HG02981 (cell line): Measurements from ENCODE around the gene ADAMTSL2.

Experiments
- ATAC-seq: cut with Tn5 transposase; IDR thresholded peaks from one replicate; pipeline ENCODE4 v1.9.1; 2021; ENCODE audit warnings: mild to moderate bottlenecking, moderate library complexity; ENCODE audit not compliant: unreplicated experiment

The ADAMTSL2 gene

DNA sequence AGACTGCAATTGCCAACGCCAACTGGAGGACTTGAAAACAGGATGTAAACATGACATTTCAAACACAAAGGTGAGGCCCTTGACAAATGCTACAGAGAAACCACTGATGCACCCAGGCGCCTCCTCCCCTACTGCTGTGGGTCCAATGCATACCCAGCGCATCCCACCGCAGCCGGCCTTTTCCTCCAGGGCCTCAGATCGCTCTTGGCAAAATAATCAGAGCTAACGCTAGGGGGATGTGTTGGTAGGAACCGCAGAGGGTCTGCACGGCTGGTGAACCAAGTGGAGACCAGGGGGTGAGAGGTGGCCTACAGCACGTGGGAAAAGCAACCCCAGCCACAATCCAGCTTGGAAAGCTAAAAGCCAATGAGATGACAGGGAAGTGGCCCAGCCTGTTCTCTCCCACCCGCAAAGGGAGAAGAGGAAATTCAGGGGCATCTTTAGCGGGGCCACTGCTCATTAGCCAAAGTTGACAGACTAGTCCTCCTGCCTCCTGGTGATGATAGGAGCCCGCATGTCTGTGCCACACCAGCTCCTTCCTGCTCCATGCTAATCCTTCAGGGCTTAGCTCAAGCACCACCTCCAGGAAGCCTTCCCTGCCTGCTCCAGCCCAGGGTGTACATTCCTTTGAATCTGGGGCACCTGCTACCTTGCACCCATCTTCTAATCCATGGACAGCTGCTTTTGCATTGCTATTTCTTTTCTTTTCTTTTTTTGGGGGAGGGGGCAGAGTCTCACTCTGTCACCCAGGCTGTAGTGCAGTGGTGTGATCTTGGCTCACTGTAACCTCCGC is 68.8 kb downstream of the ADAMTSL2 start:
- no peak for ATAC-seq

DNA sequence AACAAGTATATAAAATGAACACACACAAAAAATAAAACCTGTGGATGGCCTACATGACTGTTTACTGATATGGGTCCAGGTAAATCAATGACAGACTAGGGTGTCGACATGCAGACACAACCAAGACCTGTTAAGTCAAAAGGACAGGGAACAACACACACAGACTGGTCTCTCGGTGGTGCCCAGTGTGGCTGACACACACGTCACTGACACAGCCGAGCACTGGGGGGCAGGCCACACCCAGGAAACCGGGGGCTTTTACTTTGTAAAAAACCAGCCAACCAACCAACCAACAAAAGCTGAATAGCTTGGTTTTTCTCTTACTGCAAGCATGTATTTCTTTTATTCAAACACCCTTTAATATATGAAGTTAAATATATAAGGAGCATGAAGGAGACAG is 69.7 kb downstream of the ADAMTSL2 start:
- ATAC-seq = no peak

DNA sequence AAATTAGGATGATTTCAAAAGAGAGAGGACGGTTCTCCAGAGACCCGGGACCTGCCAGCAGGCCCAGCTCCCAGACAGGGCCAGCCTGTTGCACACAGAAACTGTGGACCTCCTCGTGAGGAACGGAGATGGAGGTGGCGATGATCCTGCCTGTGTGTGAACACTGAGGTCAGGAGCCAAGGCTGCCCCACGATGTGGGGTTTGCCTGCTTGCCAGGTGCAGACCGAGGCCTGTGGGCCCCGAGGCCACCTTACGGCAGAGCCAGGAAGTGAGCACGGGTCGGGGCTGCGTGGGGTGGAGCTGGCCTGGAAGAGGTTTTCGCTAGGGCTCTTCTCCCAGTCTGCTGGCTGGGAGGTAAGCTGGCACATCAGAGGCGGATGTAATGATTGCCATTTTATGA is 70.4 kb downstream of the ADAMTSL2 start:
- ATAC-seq = no peak

DNA sequence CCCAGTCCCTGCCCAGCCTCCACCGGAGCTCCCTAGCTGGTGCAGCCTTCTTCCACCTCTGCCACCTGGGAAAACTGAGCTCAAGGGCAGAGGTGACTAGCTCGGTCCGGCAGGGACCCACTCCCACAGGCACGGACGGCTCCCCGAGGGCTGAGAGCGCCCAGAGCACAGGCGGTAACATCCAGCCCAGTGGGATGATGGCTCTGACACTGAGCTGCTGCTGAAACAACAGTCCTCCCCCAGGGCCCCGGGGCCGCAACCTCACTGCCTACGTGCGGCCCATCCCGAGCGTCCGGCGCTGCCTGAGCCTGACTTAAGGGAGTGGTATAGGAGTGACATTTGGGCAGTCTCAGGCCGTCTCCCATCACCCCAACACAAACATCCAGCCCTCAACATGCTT is 70.9 kb downstream of the ADAMTSL2 start:
- no peak for ATAC-seq

DNA sequence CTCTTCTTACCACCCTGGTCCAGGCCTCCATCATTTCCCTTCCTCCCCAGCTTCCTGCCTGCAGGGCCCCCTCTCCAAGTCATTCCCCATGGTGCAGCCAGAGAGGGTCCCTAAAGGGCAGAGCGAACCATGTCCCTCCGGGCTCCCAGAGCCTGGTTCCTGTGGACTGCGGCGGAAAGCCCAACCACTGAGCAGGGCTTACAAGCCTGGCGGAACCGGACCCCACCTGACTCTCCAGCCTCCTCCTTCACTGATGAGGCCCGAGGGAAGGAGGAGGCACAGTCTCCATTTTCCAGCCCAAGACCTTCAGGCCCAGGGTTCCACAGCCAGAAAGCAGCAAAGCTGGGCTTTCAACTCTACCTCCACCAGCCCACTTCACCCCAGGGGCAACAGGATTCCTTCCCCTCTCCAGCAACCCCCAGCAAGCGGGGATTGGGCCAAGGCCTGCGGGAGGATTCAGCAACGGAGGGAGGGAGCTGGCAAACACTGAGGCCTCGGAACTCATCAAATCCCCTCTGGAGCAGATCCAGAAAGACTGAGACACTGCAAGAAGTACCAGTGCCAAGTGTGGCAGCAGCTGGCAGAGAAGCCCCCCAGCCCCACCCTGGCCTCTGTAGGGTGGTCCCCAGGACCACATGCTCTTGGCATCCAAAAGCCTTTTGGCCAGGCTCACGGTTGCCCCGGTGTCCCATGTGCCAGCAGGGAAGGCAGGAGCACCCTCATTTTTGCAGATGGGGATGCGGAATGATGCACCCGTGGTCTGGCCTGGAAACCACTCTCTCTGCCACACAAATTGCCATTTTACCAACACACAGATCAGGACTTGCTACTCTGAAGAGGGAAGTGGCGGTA is 71.6 kb downstream of the ADAMTSL2 start:
- no peak for ATAC-seq

DNA sequence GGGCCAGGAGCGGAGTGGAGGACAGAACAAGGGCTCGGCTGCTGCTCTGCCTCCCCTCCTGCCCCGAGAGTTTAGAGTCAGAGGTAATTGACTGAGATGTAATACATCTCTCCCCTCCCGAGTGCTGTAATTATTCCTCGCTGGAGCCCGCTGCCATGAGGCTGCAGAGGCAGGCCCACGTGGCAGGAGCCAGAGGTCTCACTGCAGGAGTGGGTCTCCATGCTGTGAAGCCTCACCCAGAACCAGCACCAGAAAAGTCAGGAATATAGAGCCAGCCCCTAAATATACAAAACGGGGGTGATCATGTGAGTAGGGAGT is 72.2 kb downstream of the ADAMTSL2 start:
- no peak for ATAC-seq

DNA sequence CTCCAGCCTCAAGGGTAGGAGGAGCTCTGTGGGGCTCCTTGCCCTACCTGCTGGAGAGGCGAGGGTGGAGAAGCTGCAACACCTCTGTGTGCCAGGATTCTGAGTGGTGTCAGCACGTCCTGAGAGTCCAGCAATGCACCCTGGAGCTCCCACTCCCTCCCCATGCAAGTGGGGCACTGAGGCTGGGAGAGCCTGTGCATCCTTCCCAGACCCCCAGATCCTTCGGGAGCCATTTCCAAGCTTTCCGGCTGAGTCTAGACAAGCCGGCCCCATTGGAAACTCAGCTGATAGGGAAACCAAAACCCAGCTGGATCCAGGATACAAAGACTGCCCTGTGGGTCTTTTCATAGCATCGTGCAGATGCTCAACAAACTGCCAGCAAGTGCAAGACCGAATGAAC is 72.9 kb downstream of the ADAMTSL2 start:
- no peak for ATAC-seq

DNA sequence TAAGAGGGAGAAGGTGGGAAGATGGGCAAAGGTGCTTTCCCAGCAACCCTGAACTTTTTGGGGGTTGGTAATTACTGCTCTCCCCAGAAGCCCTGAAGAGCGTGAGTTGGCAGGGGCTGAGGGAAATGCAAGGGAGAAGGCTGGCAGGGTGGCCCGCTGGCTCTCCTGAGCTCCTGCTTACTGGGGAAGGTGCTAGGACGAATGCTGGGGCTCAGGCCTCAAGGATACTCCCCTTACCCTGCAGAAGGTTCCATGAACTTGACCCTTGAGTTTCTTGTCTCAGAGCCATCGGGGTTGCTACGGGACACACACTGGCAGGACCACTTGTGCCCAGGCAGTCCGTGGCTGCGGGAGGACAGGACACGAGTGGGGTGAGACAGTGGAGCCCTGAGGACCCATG is 73.5 kb downstream of the ADAMTSL2 start:
- ATAC-seq = no peak

DNA sequence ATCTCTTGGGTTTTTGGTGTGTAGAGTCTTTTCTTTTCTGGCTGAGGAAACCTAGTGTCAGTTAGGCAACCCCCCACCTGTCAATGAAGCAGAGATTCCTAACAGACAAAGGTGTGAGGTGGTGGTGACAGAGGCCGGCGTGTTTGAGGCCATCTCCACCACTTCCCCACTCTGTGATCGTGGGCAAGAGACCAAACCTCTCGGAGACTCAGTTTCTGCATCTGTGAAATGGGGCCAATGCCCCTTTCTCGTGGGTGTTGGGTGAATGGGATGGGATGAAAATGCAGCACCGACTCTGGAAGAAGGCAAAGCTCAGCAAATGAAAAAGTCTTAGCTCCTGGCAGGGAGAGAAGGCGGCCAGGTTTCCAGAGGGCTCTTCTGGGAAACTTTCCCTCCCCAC is 73.9 kb downstream of the ADAMTSL2 start:
- no peak for ATAC-seq

DNA sequence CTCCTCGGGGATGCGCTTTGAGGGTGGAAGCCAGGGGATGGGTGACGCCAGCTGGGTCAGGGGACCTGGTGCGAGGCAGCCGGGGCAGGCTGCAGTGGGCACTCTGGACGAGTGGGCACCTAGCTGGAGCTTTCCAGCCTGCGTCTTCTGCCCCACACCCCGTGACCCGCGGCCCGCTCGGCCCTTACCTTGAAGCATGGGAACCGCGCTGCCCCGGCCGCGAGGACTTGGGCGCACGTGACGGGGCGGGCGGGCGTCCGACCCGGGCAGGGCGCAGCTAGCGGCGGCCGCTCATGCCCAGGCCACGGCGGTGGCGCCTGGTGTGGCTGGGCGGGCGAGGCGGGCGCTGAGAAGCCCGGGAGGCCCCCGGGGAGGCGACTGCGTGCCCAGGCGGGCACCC is 74.4 kb downstream of the ADAMTSL2 start:
- ATAC-seq = no peak

DNA sequence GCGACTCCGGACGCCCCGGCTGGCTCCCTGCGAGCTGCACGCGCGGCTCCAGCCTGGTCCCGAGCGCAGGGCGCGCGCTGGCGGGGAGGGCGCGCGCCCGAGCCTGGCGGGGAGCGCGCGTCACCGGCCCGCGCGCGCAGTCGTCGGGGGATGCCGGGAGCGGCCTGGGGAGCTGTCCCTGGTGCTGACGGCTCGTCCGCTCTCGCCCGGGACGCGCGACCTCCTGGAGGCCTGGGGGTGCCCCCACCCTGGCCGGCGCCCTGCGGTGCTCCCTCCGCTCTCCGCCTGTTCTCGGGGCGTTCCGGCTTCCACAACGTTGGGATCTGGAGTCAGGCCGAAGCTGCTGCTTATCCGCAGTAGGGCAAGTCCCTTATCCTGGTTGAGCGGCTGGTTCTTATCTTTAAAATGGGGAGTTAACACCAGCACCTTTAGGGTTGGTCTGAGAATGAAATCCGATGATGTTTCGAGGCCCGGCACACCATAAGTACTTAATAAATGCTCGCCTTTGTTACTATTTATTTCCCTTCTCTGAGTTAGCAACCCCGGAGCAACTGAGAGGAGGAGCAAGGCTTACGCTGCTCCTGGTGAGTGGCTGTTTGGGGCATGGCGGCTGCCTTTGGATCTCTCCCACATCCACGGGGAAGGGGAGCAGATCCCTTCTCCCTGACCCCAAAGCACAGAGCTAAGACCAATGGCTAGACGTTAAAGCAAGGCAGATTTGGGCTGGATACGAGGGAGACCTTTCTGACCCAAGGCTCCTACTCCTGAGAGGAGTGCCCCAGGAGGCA is 75.0 kb downstream of the ADAMTSL2 start, which contains the start of gene FAM163B:
TSS of gene FAM163B (minus strand) at position 79 of the 788 bp plus-strand sequence. CDS start 29,166 bp downstream, outside the sequence.
- ATAC-seq = no peak

DNA sequence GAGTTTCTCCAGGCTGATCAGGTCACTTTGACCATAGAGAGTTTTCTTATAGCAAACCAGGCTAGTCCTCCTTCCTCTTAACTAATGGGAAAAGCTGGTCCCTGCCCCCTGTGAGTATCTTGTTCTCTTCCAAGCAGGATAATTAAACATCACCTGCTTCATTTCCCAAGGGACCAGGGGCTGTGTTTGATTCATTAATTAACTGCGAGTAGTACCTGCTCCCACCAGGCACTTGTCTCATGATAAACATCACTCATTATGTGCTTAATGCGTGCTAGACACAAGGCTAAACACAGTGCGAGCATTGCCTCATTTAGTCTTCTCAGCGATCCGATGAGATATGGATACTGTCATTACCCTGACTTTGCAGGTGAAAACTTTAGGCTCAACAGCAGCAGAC is 76.3 kb downstream of the ADAMTSL2 start:
- ATAC-seq = no peak

DNA sequence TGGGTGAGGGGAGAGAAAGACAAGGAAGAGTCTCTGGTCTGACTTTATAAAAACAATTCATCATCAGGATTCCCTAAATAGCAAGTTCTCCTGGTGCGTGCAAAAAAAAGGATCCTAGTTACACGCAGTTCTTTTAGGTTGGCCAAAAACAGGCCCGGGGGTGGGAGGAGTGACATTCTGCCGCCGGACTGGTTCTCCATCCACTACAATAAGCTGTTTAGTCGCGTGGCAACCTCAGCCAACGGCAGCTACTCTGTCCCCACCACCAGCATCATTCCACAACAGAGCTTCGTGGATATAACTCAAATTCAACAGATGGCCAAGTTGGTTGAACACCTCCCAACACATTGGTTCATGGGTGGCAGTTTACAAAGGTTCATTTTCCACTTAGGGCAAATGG is 77.5 kb downstream of the ADAMTSL2 start:
- no peak for ATAC-seq

DNA sequence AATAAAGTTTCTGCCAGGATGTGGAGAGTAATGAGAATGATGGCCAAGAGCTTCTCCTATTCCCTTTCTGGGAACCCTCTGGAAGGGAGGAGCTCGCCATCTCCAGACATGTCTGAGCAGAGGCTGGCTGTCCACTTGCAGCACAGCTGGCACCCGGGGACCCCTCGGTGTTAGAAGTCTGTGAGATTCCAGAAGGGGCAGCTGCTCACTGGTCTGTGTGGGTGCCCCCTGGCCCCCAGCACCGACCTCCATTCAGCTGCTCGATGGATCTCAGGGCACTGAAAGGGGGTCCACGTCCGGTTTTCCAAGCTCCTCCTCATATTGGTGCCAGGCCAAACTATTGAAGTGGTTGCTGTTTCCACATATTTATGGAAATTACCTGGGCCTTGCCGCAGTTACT is 78.3 kb downstream of the ADAMTSL2 start:
- ATAC-seq = no peak

DNA sequence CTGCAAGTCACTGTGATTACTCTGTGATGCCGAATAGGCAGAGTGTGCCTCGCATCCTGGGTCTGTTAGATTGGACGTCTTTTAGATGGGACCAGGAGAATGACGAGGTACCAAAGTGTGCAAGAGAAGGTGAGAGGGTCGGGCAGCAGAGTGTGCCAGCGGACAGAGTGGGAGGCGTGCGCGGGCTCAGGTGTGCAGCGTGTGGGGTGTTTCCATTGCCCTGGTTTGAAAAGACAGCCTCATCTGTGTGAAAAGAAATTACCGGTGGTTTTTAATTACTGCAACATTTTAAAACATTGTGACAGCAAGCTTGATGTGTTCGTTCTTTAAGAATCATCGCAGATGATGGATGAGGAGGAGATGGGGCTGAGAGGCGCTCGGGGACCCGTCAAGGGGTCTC is 78.9 kb downstream of the ADAMTSL2 start:
- no peak for ATAC-seq

DNA sequence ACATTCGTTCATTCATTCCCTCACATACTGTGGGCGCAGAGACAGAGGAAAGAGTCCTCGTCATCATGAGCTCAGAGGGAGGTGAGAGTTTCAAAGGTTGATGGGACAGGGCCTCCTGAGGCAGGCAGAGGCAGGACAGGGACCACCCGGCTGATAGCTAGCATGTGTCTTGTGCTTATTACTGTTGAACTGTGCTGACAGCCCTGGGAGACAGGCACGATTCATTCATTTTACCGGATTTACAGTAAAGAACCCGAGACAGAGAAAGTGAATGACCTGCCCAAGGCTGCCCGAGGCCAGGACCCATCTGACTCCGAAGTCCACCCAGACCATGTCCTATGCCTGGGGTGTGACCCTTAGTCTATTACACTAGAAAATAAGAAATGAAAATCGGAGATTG is 79.6 kb downstream of the ADAMTSL2 start:
- ATAC-seq = no peak

DNA sequence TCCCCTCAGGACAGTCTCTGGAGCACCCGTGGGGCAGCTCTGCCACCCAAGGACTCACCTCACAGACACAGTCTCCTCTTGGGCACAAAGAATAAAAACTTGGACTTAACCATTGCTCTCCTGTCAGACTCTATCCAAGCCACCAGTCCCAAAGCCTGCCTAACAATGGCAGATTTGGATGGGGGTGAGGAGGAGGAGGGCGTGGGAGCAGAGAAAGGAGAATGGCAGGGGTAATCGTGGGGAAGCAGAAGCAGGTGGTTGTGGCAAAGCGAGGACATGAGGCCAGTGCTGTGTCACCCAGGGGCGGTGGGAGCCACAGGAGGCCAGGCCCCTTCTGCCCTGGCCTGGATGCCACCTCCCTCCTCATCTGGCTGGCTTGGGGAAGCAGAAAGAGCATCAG is 80.2 kb downstream of the ADAMTSL2 start:
- no peak for ATAC-seq

DNA sequence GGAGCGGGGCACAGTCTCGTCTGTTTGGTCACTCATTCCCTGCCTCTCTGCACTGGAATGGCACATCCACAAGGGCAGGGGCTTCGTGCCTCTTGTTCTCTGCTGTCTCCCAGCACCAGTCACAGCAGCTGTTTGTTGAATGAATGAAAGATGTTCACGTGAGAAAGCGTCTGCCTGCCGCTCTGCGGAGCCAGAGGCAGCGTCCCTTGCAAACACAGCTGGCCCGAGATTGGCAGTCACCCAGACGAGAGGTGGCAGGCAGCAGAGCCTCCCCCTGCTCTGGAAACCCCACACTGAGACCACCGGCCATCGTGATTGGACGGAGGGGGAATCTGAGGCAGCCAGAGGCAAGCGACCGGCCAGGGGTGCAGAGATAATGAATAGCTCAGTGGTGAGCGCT is 80.7 kb downstream of the ADAMTSL2 start:
- no peak for ATAC-seq

DNA sequence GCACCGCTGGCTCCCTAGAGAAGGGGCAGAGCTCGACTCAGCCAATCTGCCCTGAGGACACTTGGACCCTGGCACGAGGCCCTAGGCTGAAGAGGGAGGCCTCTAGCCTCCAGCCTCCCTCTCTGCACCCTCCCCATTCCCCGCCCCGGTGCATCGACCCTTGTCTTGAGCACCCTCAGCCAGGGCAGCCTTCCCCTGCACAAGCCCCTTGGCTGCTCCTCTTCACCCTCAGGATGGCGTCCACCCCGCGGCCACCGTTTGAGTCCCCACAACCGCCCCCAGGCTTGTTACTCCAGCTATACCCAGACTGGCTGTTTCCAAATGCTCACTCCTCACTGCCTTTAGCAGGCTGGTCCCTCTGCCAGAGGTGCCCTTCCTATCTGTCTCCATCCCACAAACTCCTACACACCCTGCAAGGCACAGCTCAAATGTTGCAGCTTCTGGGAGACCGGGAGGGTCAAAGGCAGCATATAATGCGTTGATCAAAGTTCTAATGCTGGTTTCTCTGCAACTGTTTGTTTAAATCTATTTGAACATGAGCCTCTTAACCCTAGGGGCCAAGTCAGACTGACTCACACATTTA is 81.2 kb downstream of the ADAMTSL2 start:
- no peak for ATAC-seq

DNA sequence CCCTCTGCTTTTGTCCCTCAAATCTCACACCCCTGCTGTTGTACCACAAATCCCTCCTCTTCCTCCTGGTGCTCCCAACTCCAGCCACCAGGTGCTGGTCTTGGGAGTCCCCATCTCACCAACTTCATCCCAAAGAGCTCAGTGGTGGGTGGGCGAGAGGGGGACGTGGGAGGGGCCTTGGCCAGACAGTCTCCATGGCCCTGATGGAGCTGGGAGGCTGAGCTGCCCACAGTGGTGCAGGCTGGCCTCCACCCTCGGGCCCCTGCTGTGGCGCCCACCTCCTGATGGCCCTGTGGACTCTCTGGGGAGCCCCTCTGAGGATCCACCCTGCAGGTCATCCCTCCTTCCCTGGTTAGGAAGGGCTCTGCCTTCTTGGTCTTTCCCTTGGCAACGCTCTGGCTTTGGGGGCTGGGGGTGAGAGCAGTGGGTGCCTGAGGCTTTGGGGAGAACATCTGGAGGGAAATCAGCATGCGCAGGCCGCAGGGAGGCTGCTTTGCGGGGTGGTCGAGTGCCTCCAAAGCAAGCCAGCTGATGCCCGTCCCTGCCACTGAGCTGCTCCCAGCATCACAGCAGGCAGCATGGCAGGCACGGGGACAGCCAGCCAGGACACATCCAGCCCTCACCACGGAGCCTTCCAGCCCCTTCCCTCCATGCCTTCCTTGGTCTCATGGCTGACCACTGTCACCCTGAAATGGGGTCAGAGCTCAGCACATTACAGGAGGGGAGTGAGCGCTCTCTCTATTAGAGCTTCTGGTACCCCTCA is 82.3 kb downstream of the ADAMTSL2 start:
- ATAC-seq = no peak
